COLO829 (cell line): ENCODE data around the gene COL18A1.
A peak's percentile ranks its signal among the peaks of the same experiment; 100 is the strongest.
"Not testable (repeated sequence)": the region's sequence is repeated elsewhere in the genome, so short reads cannot be mapped to it uniquely, and the experiment has no call there.

Source experiments
- DNase-seq: peaks from one replicate; pipeline ENCODE4 v3.0.0; 2012; ENCODE audit warnings: low spot score

The COL18A1 gene

GRCh38 chr21:45427331-45428271, 22.6 kb downstream of the COL18A1 start:
- DNase-seq: peak; percentile 91

GRCh38 chr21:45428534-45428933, 23.6 kb downstream of the COL18A1 start:
- no peak for DNase-seq

- no peak for DNase-seq
Observed at GRCh38 chr21:45429221-45430175, 24.5 kb downstream of the COL18A1 start.

GRCh38 chr21:45430521-45431501, 25.8 kb downstream of the COL18A1 start:
- no peak for DNase-seq

- no peak for DNase-seq
Observed at GRCh38 chr21:45431781-45432572, 27.0 kb downstream of the COL18A1 start.

- DNase-seq: peak; percentile 40
Observed at GRCh38 chr21:45432575-45433255, 27.8 kb downstream of the COL18A1 start.

- no peak for DNase-seq
Observed at GRCh38 chr21:45433301-45433700, 28.3 kb downstream of the COL18A1 start.

- DNase-seq: no peak
Observed at GRCh38 chr21:45433911-45434644, 29.1 kb downstream of the COL18A1 start.

- DNase-seq: no peak
Observed at GRCh38 chr21:45434645-45435217, 29.8 kb downstream of the COL18A1 start.

- DNase-seq: no peak
Observed at GRCh38 chr21:45435405-45435981, 30.5 kb downstream of the COL18A1 start.

- no peak for DNase-seq
Observed at GRCh38 chr21:45436351-45437065, 31.5 kb downstream of the COL18A1 start.

- DNase-seq: not testable (repeated sequence)
Observed at GRCh38 chr21:45437844-45438243, 32.9 kb downstream of the COL18A1 start.

- DNase-seq: no peak
Observed at GRCh38 chr21:45438391-45439145, 33.6 kb downstream of the COL18A1 start.

GRCh38 chr21:45439161-45439872, 34.4 kb downstream of the COL18A1 start:
- DNase-seq: peak; percentile 70

- no peak for DNase-seq
Observed at GRCh38 chr21:45439901-45440461, 35.0 kb downstream of the COL18A1 start.

GRCh38 chr21:45440736-45441350, 35.9 kb downstream of the COL18A1 start:
- no peak for DNase-seq
